NCI-H2171 treated with DMSO at 0.1 percent for 48 hours (cell line): ENCODE measurements around the gene SPATA31C1.
"Not testable (repeated sequence)": the region's sequence is repeated elsewhere in the genome, so short reads cannot be mapped to it uniquely, and the experiment has no call there.

ENCODE experiments used
- DNase-seq: peaks from one replicate; lab custom pipeline; 2025; lab: John Stamatoyannopoulos, UW

Gene SPATA31C1

GRCh38 chr9:87917662-87918061 lies at the start of gene SPATA31C1:
TSS of gene SPATA31C1 (plus strand) at chr9:87917962.
- not testable (repeated sequence) for DNase-seq

GRCh38 chr9:87868175-87868574 lies 49.6 kb upstream of the SPATA31C1 start:
- no peak for DNase-seq

GRCh38 chr9:87868635-87869034 lies 49.1 kb upstream of the SPATA31C1 start:
- DNase-seq = no peak

- no peak for DNase-seq
These were observed 48.7 kb upstream of the SPATA31C1 start for GRCh38 chr9:87869082-87869481.

- peak; percentile 53 for DNase-seq
These were observed 46.2 kb upstream of the SPATA31C1 start for GRCh38 chr9:87871425-87872078.

- peak; percentile 95 for DNase-seq
These were observed 45.6 kb upstream of the SPATA31C1 start for GRCh38 chr9:87872079-87872624.

GRCh38 chr9:87873607-87874303 lies 44.0 kb upstream of the SPATA31C1 start:
- peak; percentile 41 for DNase-seq

GRCh38 chr9:87874304-87874623 lies 43.5 kb upstream of the SPATA31C1 start:
- DNase-seq = peak; percentile 90

GRCh38 chr9:87875060-87875459 lies 42.7 kb upstream of the SPATA31C1 start:
- no peak for DNase-seq

- DNase-seq = no peak
These were observed 41.8 kb upstream of the SPATA31C1 start for GRCh38 chr9:87875831-87876545.

- no peak for DNase-seq
These were observed 41.1 kb upstream of the SPATA31C1 start for GRCh38 chr9:87876708-87877107.

- no peak for DNase-seq
These were observed 38.7 kb upstream of the SPATA31C1 start for GRCh38 chr9:87878989-87879511.

GRCh38 chr9:87880116-87880515 lies 37.6 kb upstream of the SPATA31C1 start:
- no peak for DNase-seq

GRCh38 chr9:87880683-87881082 lies 37.1 kb upstream of the SPATA31C1 start:
- no peak for DNase-seq

- DNase-seq = peak; percentile 97
These were observed 35.1 kb upstream of the SPATA31C1 start, which contains the start of gene SPATA31E1 for GRCh38 chr9:87882627-87883026. TSS of gene SPATA31E1 (plus strand) at chr9:87882877. CDS start at chr9:87882892, 15 bp downstream.

GRCh38 chr9:87883274-87883673 lies 34.5 kb upstream of the SPATA31C1 start:
- no peak for DNase-seq

- peak; percentile 15 for DNase-seq
These were observed 33.8 kb upstream of the SPATA31C1 start for GRCh38 chr9:87883990-87884389.

GRCh38 chr9:87884578-87885459 lies 32.9 kb upstream of the SPATA31C1 start:
- DNase-seq = no peak

- no peak for DNase-seq
These were observed 32.1 kb upstream of the SPATA31C1 start for GRCh38 chr9:87885484-87886189.

GRCh38 chr9:87886210-87886932 lies 31.4 kb upstream of the SPATA31C1 start:
- peak; percentile 76 for DNase-seq
